ENCODE data around the gene KRT72.

- TF ChIP-seq REST (IDR thresholded peaks at IDR 0.05; ENCODE audit: insufficient read depth in 1 of 2, low read depth in 2 of 2, low read length in 2 of 2) (no peak), TAF1 (IDR thresholded peaks at IDR 0.05; ENCODE audit: borderline replicate concordance, insufficient read depth, low read length) (no peak)
Observed at GRCh38 chr12:52634266-52635056, 33.2 kb upstream of the KRT72 start.
